ENCODE measurements around the gene DNAH10.

DNAH10 gene

GRCh38 chr12:123906711-123907420 lies 144.8 kb downstream of the DNAH10 start:
- Histone ChIP-seq H3K18ac (ENCODE audit: low read length) (no peak overlapping the region), H3K23ac (ENCODE audit: low read depth, low read length, poor library complexity) (no peak overlapping the region), H3K27me3 (ENCODE audit: control insufficient read depth in 3 of 3, insufficient read depth in 3 of 3, low read depth in 1 of 3, low read length in 3 of 3) (no peaks in the 10 kb centered on the region), H3K27ac (replicated peaks; ENCODE audit: low read length) (no peak overlapping the region), H2BK120ac (ENCODE audit: low read depth, low read length) (no peak overlapping the region), H3K4ac (ENCODE audit: low read length) (no peak overlapping the region), H4K8ac (ENCODE audit: low read depth, low read length) (no peak overlapping the region), H3K79me1 (ENCODE audit: low read depth, low read length) (no peaks in the 10 kb centered on the region), H2AK5ac (ENCODE audit: low read depth, low read length) (peak overlapping the region; percentile 12), H2BK15ac (ENCODE audit: low read length) (no peak overlapping the region), H3K4me2 (ENCODE audit: insufficient read depth, low read length, poor library complexity, severe bottlenecking) (no peak overlapping the region), H2BK12ac (ENCODE audit: low read length) (no peak overlapping the region), H3K14ac (ENCODE audit: low read length) (no peak overlapping the region), H3K9ac (ENCODE audit: low read depth, low read length, poor library complexity) (no peak overlapping the region), H3K4me3 (ENCODE audit: low read length in 2 of 2) (no peak overlapping the region), H3K36me3 (replicated peaks in 1 of 2; ENCODE audit: control insufficient read depth in 2 of 2, insufficient read depth in 2 of 2, low read length in 2 of 2) (no peaks in the 10 kb centered on the region), H3K9me3 (replicated peaks in 1 of 2; ENCODE audit: control insufficient read depth in 2 of 2, insufficient read depth in 1 of 2, low read depth in 1 of 2, low read length in 2 of 2) (no peaks in the 10 kb centered on the region), H2AFZ (ENCODE audit: low read length) (peak overlapping the region; percentile 88), H4K91ac (ENCODE audit: low read depth, low read length, poor library complexity) (no peak overlapping the region), H2BK5ac (ENCODE audit: low read length) (no peak overlapping the region), H3K4me1 (ENCODE audit: control insufficient read depth in 2 of 2, insufficient read depth in 1 of 2, low read depth in 1 of 2, low read length in 2 of 2) (peaks cover 8 to 9% of the 10 kb centered on the region in 2 donors)
- WGBS, 2 donors (ENCODE audit: extremely low coverage in 2 of 2, insufficient read length in 2 of 2, insufficient replicate concordance in 1 of 2): no CpG with 5 or more reads among the region's 7 CpGs
- no peak for DNase-seq (ENCODE audit: low spot score)

- Histone ChIP-seq H3K9ac (ENCODE audit: low read depth, low read length, poor library complexity) (no peak overlapping the region), H3K36me3 (replicated peaks in 1 of 2; ENCODE audit: control insufficient read depth in 2 of 2, insufficient read depth in 2 of 2, low read length in 2 of 2) (no peaks in the 10 kb centered on the region), H2BK5ac (ENCODE audit: low read length) (no peak overlapping the region), H3K4me3 (ENCODE audit: low read length in 2 of 2) (no peak overlapping the region), H4K8ac (ENCODE audit: low read depth, low read length) (no peak overlapping the region), H2AK5ac (ENCODE audit: low read depth, low read length) (no peak overlapping the region), H2BK120ac (ENCODE audit: low read depth, low read length) (no peak overlapping the region), H3K4ac (ENCODE audit: low read length) (no peak overlapping the region), H2AFZ (ENCODE audit: low read length) (peak overlapping the region; percentile 88), H3K9me3 (replicated peaks in 1 of 2; ENCODE audit: control insufficient read depth in 2 of 2, insufficient read depth in 1 of 2, low read depth in 1 of 2, low read length in 2 of 2) (no peaks in the 10 kb centered on the region), H2BK12ac (ENCODE audit: low read length) (no peak overlapping the region), H3K27ac (replicated peaks; ENCODE audit: low read length) (peak overlapping the region; percentile 13), H2BK15ac (ENCODE audit: low read length) (no peak overlapping the region), H3K14ac (ENCODE audit: low read length) (no peak overlapping the region), H3K79me1 (ENCODE audit: low read depth, low read length) (no peaks in the 10 kb centered on the region), H3K27me3 (ENCODE audit: control insufficient read depth in 3 of 3, insufficient read depth in 3 of 3, low read depth in 1 of 3, low read length in 3 of 3) (no peaks in the 10 kb centered on the region), H3K23ac (ENCODE audit: low read depth, low read length, poor library complexity) (no peak overlapping the region), H3K18ac (ENCODE audit: low read length) (peak overlapping the region; percentile 20), H3K4me1 (ENCODE audit: control insufficient read depth in 2 of 2, insufficient read depth in 1 of 2, low read depth in 1 of 2, low read length in 2 of 2) (peaks cover 8 to 9% of the 10 kb centered on the region in 2 donors), H3K4me2 (ENCODE audit: insufficient read depth, low read length, poor library complexity, severe bottlenecking) (no peak overlapping the region), H4K91ac (ENCODE audit: low read depth, low read length, poor library complexity) (no peak overlapping the region)
- no peak for DNase-seq (ENCODE audit: low spot score)
- WGBS, 2 donors (ENCODE audit: extremely low coverage in 2 of 2, insufficient read length in 2 of 2, insufficient replicate concordance in 1 of 2): no CpG with 5 or more reads among the region's 12 CpGs
These were observed 145.8 kb downstream of the DNAH10 start for GRCh38 chr12:123907726-123908476.

- H2BK120ac ChIP-seq (ENCODE audit: low read depth, low read length): no peak overlapping the region
- no peak overlapping the region for H3K14ac ChIP-seq (ENCODE audit: low read length)
- H3K4me3 ChIP-seq (ENCODE audit: low read length in 2 of 2): no peak overlapping the region
- H3K4ac ChIP-seq (ENCODE audit: low read length): peak overlapping the region; percentile 47
- DNase-seq (ENCODE audit: low spot score): no peak
- no peak overlapping the region for H4K8ac ChIP-seq (ENCODE audit: low read depth, low read length)
- no peaks in the 10 kb centered on the region for H3K27me3 ChIP-seq (ENCODE audit: control insufficient read depth in 3 of 3, insufficient read depth in 3 of 3, low read depth in 1 of 3, low read length in 3 of 3)
- no CpG with 5 or more reads among the region's 37 CpGs for WGBS, 2 donors (ENCODE audit: extremely low coverage in 2 of 2, insufficient read length in 2 of 2, insufficient replicate concordance in 1 of 2)
- H2BK5ac ChIP-seq (ENCODE audit: low read length): peak overlapping the region; percentile 66
- H4K91ac ChIP-seq (ENCODE audit: low read depth, low read length, poor library complexity): no peak overlapping the region
- peak overlapping the region; percentile 88 for H2AFZ ChIP-seq (ENCODE audit: low read length)
- no peak overlapping the region for H3K27ac ChIP-seq (replicated peaks; ENCODE audit: low read length)
- H3K79me1 ChIP-seq (ENCODE audit: low read depth, low read length): no peaks in the 10 kb centered on the region
- peaks cover 8 to 9% of the 10 kb centered on the region in 2 donors for H3K4me1 ChIP-seq (ENCODE audit: control insufficient read depth in 2 of 2, insufficient read depth in 1 of 2, low read depth in 1 of 2, low read length in 2 of 2)
- peak overlapping the region; percentile 74 for H2AK5ac ChIP-seq (ENCODE audit: low read depth, low read length)
- H3K4me2 ChIP-seq (ENCODE audit: insufficient read depth, low read length, poor library complexity, severe bottlenecking): no peak overlapping the region
- no peak overlapping the region for H2BK12ac ChIP-seq (ENCODE audit: low read length)
- H3K36me3 ChIP-seq (replicated peaks in 1 of 2; ENCODE audit: control insufficient read depth in 2 of 2, insufficient read depth in 2 of 2, low read length in 2 of 2): no peaks in the 10 kb centered on the region
- H3K18ac ChIP-seq (ENCODE audit: low read length): peak overlapping the region; percentile 54
- H3K9ac ChIP-seq (ENCODE audit: low read depth, low read length, poor library complexity): no peak overlapping the region
- no peaks in the 10 kb centered on the region for H3K9me3 ChIP-seq (replicated peaks in 1 of 2; ENCODE audit: control insufficient read depth in 2 of 2, insufficient read depth in 1 of 2, low read depth in 1 of 2, low read length in 2 of 2)
- H3K23ac ChIP-seq (ENCODE audit: low read depth, low read length, poor library complexity): no peak overlapping the region
- H2BK15ac ChIP-seq (ENCODE audit: low read length): peak overlapping the region; percentile 54
These were observed 147.0 kb downstream of the DNAH10 start for GRCh38 chr12:123908884-123909725.

Measured in neuronal stem cell (in vitro differentiated cells).